Stimulated activated naive CD4-positive, alpha-beta T cell (primary cell): ENCODE results near the gene LRRC3C.

Source experiments
- DNase-seq, 6 experiments: peaks; one replicate each; lab custom pipeline; 2025; lab: John Stamatoyannopoulos, UW

LRRC3C gene

GRCh38 chr17:39974433-39974832, 46.9 kb downstream of the LRRC3C start:
- no peak for DNase-seq

- no peak for DNase-seq
Measured at GRCh38 chr17:39975801-39976200, 48.3 kb downstream of the LRRC3C start.

- no peak for DNase-seq
Measured at GRCh38 chr17:39979016-39979670, 51.6 kb downstream of the LRRC3C start.

GRCh38 chr17:39979893-39980350, 52.4 kb downstream of the LRRC3C start:
- DNase-seq = peak in 1 of 6 experiments; percentile 27

GRCh38 chr17:39980351-39981206, 53.0 kb downstream of the LRRC3C start, which contains the start of gene PSMD3:
TSS of gene PSMD3 (plus strand) at chr17:39980807. CDS start at chr17:39980971, 164 bp downstream.
- peak; percentile 95 to 99 (median 99) for DNase-seq

GRCh38 chr17:39981207-39981741, 53.7 kb downstream of the LRRC3C start:
- DNase-seq = no peak

- DNase-seq = no peak
Measured at GRCh38 chr17:39981766-39982375, 54.3 kb downstream of the LRRC3C start.

- DNase-seq = no peak
Measured at GRCh38 chr17:39988206-39988810, 60.8 kb downstream of the LRRC3C start.

GRCh38 chr17:39994448-39994847, 66.9 kb downstream of the LRRC3C start:
- no peak for DNase-seq
